Stomach (tissue), 9 donors: Measurements from ENCODE around the gene ATG16L2. TPM values are rescaled to one million over a fixed set of nuclear protein-coding genes. Genes with fewer than 3 reads are reported as not detected.
"Not testable (repeated sequence)": the region's sequence is repeated elsewhere in the genome, so short reads cannot be mapped to it uniquely, and the experiment has no call there.

Experiments
- DNase-seq, 2 donors: peaks; one replicate each; pipeline versions ENCODE4 v3.0.0 to v3.0.0-alpha.2; 2013 to 2019
- H3K27ac ChIP-seq, 5 donors: fragments of 200-600 bp in 4 of 5; sonication (generic) in 4 of 5; one replicate each; pipeline ENCODE4 v1.5.1; 2013 to 2019; ENCODE audit warnings: mild to moderate bottlenecking in 1 of 5, moderate library complexity in 1 of 5
- H3K27me3 ChIP-seq, 3 donors: fragments of 200-600 bp; sonication (generic); one replicate each; pipeline ENCODE4 v1.5.1; 2017 to 2019; ENCODE audit warnings: mixed run types in 1 of 3
- H3K36me3 ChIP-seq, 4 donors: fragments of 200-600 bp; sonication (generic); 1 replicate in 3 of 4; 2 replicates in 1 of 4; pipeline ENCODE4 v1.5.1; 2016 to 2019
- H3K4me1 ChIP-seq, 4 donors: fragments of 200-600 bp; sonication (generic); one replicate each; pipeline ENCODE4 v1.5.1; 2016 to 2019
- H3K4me3 ChIP-seq, 4 donors: fragments of 200-600 bp; sonication (generic) in 3 of 4; one replicate each; pipeline ENCODE4 v1.5.1; 2016 to 2019; ENCODE audit warnings: mild to moderate bottlenecking in 1 of 4
- H3K9me3 ChIP-seq, 4 donors: fragments of 200-600 bp; sonication (generic); one replicate each; pipeline ENCODE4 v1.5.1; 2016 to 2019
- CTCF ChIP-seq, 7 experiments: fragments of 450-650 bp in 4 of 7; fragments of 200-600 bp in 3 of 7; sonication (generic) in 3 of 7; IDR thresholded peaks; one replicate each; pipeline ENCODE4 v1.5.1; 2016 to 2019; ENCODE audit warnings: antibody characterized with exemption in 7 of 7, control low read depth in 2 of 7, mild to moderate bottlenecking in 1 of 7
- EP300 ChIP-seq: sonication (generic); formaldehyde crosslinking; IDR thresholded peaks from one replicate; pipeline ENCODE4 v1.6.1; 2017; ENCODE audit warnings: antibody characterized with exemption
- POLR2A ChIP-seq, 4 donors: fragments of 450-650 bp; IDR thresholded peaks; one replicate each; pipeline ENCODE4 v1.6.1; 2016; ENCODE audit warnings: antibody characterized with exemption in 4 of 4, control low read depth in 2 of 4, mild to moderate bottlenecking in 1 of 4, moderate library complexity in 1 of 4
- POLR2AphosphoS5 ChIP-seq, 3 donors: sonication (generic); formaldehyde crosslinking; IDR thresholded peaks; one replicate each; pipeline ENCODE4 v1.6.1; 2016; ENCODE audit warnings: antibody characterized with exemption in 3 of 3
- WGBS, 5 donors: extraction: QIAGEN DNeasy Blood & Tissue Kit in 3 of 5; methylation state at CpG; one replicate each; pipeline versions ENCODE4 v1.1.5 to v1.1.7; 2013 to 2018; 5-methylcytosine and 5-hydroxymethylcytosine counted together
- intact Hi-C: fragments of 100-400 bp; cut with DNase I; formaldehyde crosslinking; loops from one replicate; pipeline ENCODE4 v1.15.1; 2023; ENCODE audit warnings: low total_unique reads
- polyA plus RNA-seq, 3 donors: library from polyadenylated mRNA; stranded (reverse); fragments of 200-250 nt; gene quantifications; one replicate each; pipeline ENCODE4 v1.2.3, GENCODE V29; 2013
- total RNA-seq, 5 donors: library from RNA; depleted of rRNA; stranded (reverse); fragments of >200 nt; gene quantifications; one replicate each; pipeline versions ENCODE4 v1.1.0 to v1.2.3, GENCODE V29; 2014 to 2016
- donor health status: healthy with polysubstance abuse.
- donor health status: Bipolar disorder and iron deficiency.
- donor health status: healthy.

ATG16L2 gene
- total and polyA plus RNA-seq, 8 donors, result 13.0 to 266 (median 38.2) TPM

DNA sequence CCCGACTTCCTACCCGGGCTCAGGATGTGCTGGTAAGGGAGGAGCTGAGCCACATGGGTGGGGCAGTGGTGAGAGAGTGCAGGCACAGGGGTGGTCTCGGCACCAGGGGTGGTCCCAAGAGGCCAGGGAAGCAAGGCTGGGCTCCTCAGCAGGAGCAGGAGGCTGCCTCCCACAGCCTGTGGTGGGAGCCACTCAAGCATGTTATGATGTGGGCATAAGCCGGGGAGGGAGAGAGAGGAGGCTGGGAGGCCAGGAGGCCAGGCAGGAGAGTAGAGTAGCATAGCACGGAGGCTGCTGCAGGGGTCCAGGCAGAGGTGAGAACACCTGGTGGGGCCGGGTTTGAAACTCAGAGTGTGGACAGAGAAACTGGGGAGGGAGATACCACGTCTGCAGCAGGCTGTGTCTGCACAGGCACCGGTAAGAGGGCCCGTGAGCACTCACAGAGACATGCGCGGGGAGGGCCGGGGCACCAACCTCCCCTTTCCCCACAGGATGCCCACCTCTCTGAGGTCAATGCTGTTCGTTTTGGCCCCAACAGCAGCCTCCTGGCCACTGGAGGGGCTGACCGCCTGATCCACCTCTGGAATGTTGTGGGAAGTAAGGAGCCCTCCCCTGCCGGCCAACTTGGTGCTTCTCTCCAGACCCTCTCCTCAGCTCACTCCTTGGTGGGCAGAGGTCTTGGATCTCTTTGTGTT is 10.7 kb downstream of the ATG16L2 start:
- no peak overlapping the region for H3K27ac ChIP-seq
- no peaks in the 10 kb centered on the region for H3K9me3 ChIP-seq
- no peak overlapping the region for H3K4me3 ChIP-seq
- no peak for DNase-seq
- peaks cover 8 to 81% (median 16%) of the 10 kb centered on the region in 4 donors for H3K36me3 ChIP-seq
- TF ChIP-seq POLR2A (IDR thresholded peaks at IDR 0.05) (no peak), POLR2AphosphoS5 (IDR thresholded peaks at IDR 0.05) (no peak), EP300 (no peak), CTCF (IDR thresholded peaks at IDR 0.05) (no peak)
- H3K4me1 ChIP-seq, result peaks cover 8 to 25% (median 24%) of the 10 kb centered on the region in 4 donors
- intact Hi-C loops, result no loop called here
- WGBS, 5 donors, result 78 to 82% (median 79%) methylated on average over 12 to 15 of the region's 15 CpGs
- no peaks in the 10 kb centered on the region for H3K27me3 ChIP-seq

DNA sequence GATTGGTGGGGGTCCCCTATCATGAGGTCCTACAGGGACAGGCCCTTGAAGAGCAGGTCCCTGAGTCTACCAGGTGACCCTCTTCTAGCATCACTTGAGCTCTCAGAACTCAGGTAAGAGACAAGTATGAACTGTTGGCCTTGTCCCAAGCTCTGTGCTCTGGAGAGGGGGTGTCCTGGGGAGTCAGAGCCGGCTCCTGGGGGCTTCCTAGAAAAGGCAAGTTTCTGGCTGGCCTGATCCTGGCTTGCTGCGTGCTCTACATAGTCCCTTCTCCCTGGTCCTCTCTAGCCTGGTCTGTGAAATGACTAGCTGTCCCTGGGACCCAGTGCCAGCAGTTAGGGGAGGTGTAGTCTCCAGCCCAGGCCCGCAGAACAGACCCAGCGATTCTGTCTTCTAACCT is 11.4 kb downstream of the ATG16L2 start:
- intact Hi-C loops, result no loop called here
- DNase-seq, result no peak
- Histone ChIP-seq H3K27me3 (no peaks in the 10 kb centered on the region), H3K4me3 (no peak overlapping the region), H3K27ac (no peak overlapping the region), H3K4me1 (peaks cover 8 to 25% (median 22%) of the 10 kb centered on the region in 4 donors), H3K9me3 (no peaks in the 10 kb centered on the region), H3K36me3 (peaks cover 8 to 81% (median 14%) of the 10 kb centered on the region in 4 donors)
- no peak for TF ChIP-seq POLR2A (IDR thresholded peaks at IDR 0.05)
- no peak for TF ChIP-seq CTCF (IDR thresholded peaks at IDR 0.05)
- no peak for TF ChIP-seq EP300
- no peak for TF ChIP-seq POLR2AphosphoS5 (IDR thresholded peaks at IDR 0.05)
- 62 to 77% (median 75%) methylated on average over 4 of the region's 4 CpGs for WGBS, 5 donors

- H3K4me3 ChIP-seq, result no peak overlapping the region
- H3K36me3 ChIP-seq, result peaks cover 8 to 81% (median 14%) of the 10 kb centered on the region in 4 donors
- H3K9me3 ChIP-seq, result no peaks in the 10 kb centered on the region
- H3K27ac ChIP-seq, result peak overlapping the region in 1 of 5 donors; percentile 46
- no peak for DNase-seq
- intact Hi-C loops, result no loop called here
- TF ChIP-seq POLR2AphosphoS5 (IDR thresholded peaks at IDR 0.05) (no peak), POLR2A (IDR thresholded peaks at IDR 0.05) (no peak), CTCF (IDR thresholded peaks at IDR 0.05) (no peak), EP300 (no peak)
- 81 to 96% (median 94%) methylated on average over 6 to 15 of the region's 15 CpGs for WGBS, 5 donors
- H3K27me3 ChIP-seq, result no peaks in the 10 kb centered on the region
- peaks cover 5 to 23% (median 19%) of the 10 kb centered on the region in 4 donors for H3K4me1 ChIP-seq
These were observed 12.2 kb downstream of the ATG16L2 start for GRCh38 chr11:72826191-72826941.

DNA sequence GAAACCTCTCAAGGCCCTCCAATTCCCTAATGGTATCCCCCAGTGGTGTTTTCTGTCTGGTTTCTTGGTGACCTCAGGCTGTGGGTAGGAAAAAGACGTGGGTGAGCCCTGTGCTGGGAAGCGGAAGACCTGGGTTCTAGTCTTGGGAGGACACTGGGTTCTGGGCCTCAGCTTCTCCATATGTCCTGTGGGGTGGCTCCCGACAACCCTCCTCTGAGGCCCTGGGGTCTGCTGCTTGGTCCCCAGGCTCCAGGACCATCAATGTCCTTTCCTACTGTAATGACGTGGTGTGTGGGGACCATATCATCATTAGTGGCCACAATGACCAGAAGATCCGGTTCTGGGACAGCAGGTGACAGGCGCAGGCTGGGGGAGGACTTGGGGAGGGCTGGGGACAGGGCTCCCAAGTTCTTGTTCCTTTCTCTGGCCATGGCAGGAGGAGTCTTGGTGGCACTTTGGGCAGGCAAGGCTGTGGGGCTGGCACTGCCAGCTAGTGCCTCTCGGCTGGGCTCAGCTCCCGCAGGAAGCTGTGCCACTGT is 12.8 kb downstream of the ATG16L2 start:
- Histone ChIP-seq H3K27me3 (no peaks in the 10 kb centered on the region), H3K27ac (peak overlapping the region in 4 of 5 donors; percentile 46 to 78 (median 54)), H3K4me3 (no peak overlapping the region), H3K36me3 (peaks cover 8 to 81% (median 14%) of the 10 kb centered on the region in 4 donors), H3K4me1 (peaks cover 3 to 23% (median 19%) of the 10 kb centered on the region in 4 donors), H3K9me3 (no peaks in the 10 kb centered on the region)
- WGBS, 5 donors, result 76 to 91% (median 79%) methylated on average over 8 of the region's 8 CpGs
- intact Hi-C loops, result no loop called here
- TF ChIP-seq EP300 (no peak), POLR2AphosphoS5 (IDR thresholded peaks at IDR 0.05) (no peak), CTCF (IDR thresholded peaks at IDR 0.05) (no peak), POLR2A (IDR thresholded peaks at IDR 0.05) (no peak)
- no peak for DNase-seq

DNA sequence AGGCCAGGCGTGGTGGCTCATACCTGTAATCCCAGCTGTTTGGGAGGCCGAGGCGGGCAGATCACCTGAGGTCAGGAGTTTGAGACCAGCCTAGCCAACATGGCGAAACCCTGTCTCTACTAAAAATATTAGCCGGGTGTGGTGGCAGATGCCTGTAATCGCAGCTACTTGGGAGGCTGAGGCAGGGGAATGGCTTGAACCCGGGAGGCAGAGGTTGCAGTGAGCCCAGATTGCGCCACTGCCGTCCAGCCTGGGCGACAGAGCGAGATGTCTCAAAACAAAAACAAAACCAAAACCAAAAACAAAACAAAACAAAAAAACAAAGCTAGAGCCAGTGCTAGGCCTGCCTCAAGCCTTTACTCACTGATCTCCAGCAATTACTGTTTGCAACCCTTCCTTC is 13.4 kb downstream of the ATG16L2 start:
- WGBS, 5 donors, result 73 to 81% (median 78%) methylated on average over 11 of the region's 11 CpGs
- Histone ChIP-seq H3K36me3 (peaks cover 8 to 76% (median 14%) of the 10 kb centered on the region in 4 donors), H3K4me1 (peaks cover 3 to 24% (median 18%) of the 10 kb centered on the region in 4 donors), H3K27ac (peak overlapping the region in 4 of 5 donors; percentile 46 to 78 (median 54))
- H3K4me3 ChIP-seq, intact Hi-C loops, DNase-seq, H3K27me3 ChIP-seq, H3K9me3 ChIP-seq: not testable (repeated sequence)
